ENCODE results near the gene DDX10.

The DDX10 gene

GRCh38 chr11:108939135-108939534 lies 274.3 kb downstream of the DDX10 start:
- H3K27me3 ChIP-seq = no peaks in the 10 kb centered on the region
- TF ChIP-seq CTCF (IDR thresholded peaks at IDR 0.05) = no peak
- no peaks in the 10 kb centered on the region for H3K4me1 ChIP-seq (ENCODE audit: control insufficient read depth in 1 of 2, insufficient read depth in 1 of 2, low read depth in 1 of 2, low read length in 1 of 2)
- H3K27ac ChIP-seq = no peak overlapping the region
- H3K36me3 ChIP-seq = no peaks in the 10 kb centered on the region
- no peak overlapping the region for H3K4me3 ChIP-seq (ENCODE audit: low read depth in 1 of 2, low read length in 1 of 2)
- H3K9me3 ChIP-seq = no peaks in the 10 kb centered on the region

- Histone ChIP-seq H3K36me3 (no peaks in the 10 kb centered on the region), H3K27me3 (no peaks in the 10 kb centered on the region), H3K4me3 (ENCODE audit: low read depth in 1 of 2, low read length in 1 of 2) (no peak overlapping the region), H3K9me3 (no peaks in the 10 kb centered on the region), H3K27ac (no peak overlapping the region), H3K4me1 (ENCODE audit: control insufficient read depth in 1 of 2, insufficient read depth in 1 of 2, low read depth in 1 of 2, low read length in 1 of 2) (no peaks in the 10 kb centered on the region)
- TF ChIP-seq CTCF (IDR thresholded peaks at IDR 0.05) = no peak
Measured at GRCh38 chr11:108943853-108944252, 279.0 kb downstream of the DDX10 start.

- Histone ChIP-seq H3K4me3 (ENCODE audit: low read depth in 1 of 2, low read length in 1 of 2) (no peak overlapping the region), H3K9me3 (no peaks in the 10 kb centered on the region), H3K27me3 (no peaks in the 10 kb centered on the region), H3K27ac (no peak overlapping the region), H3K4me1 (ENCODE audit: control insufficient read depth in 1 of 2, insufficient read depth in 1 of 2, low read depth in 1 of 2, low read length in 1 of 2) (no peaks in the 10 kb centered on the region), H3K36me3 (no peaks in the 10 kb centered on the region)
- TF ChIP-seq CTCF (IDR thresholded peaks at IDR 0.05) = no peak
Measured at GRCh38 chr11:108944471-108945178, 279.8 kb downstream of the DDX10 start.

- H3K4me3 ChIP-seq (ENCODE audit: low read depth in 1 of 2, low read length in 1 of 2) = no peak overlapping the region
- H3K27ac ChIP-seq = no peak overlapping the region
- no peaks in the 10 kb centered on the region for H3K36me3 ChIP-seq
- H3K9me3 ChIP-seq = no peaks in the 10 kb centered on the region
- no peaks in the 10 kb centered on the region for H3K4me1 ChIP-seq (ENCODE audit: control insufficient read depth in 1 of 2, insufficient read depth in 1 of 2, low read depth in 1 of 2, low read length in 1 of 2)
- no peaks in the 10 kb centered on the region for H3K27me3 ChIP-seq
- no peak for TF ChIP-seq CTCF (IDR thresholded peaks at IDR 0.05)
Measured at GRCh38 chr11:108945341-108945740, 280.5 kb downstream of the DDX10 start.

- H3K27me3 ChIP-seq = no peaks in the 10 kb centered on the region
- H3K4me1 ChIP-seq (ENCODE audit: control insufficient read depth in 1 of 2, insufficient read depth in 1 of 2, low read depth in 1 of 2, low read length in 1 of 2) = no peaks in the 10 kb centered on the region
- H3K9me3 ChIP-seq = no peaks in the 10 kb centered on the region
- no peak overlapping the region for H3K27ac ChIP-seq
- no peak overlapping the region for H3K4me3 ChIP-seq (ENCODE audit: low read depth in 1 of 2, low read length in 1 of 2)
- TF ChIP-seq CTCF (IDR thresholded peaks at IDR 0.05) = no peak
- H3K36me3 ChIP-seq = no peaks in the 10 kb centered on the region
Measured at GRCh38 chr11:108947654-108948570, 283.0 kb downstream of the DDX10 start.
